Measurements from ENCODE around the gene SEC24B.
"Not testable (repeated sequence)": the region's sequence is repeated elsewhere in the genome, so short reads cannot be mapped to it uniquely, and the experiment has no call there.

SEC24B gene

GRCh38 chr4:109510687-109511086 is 77.1 kb downstream of the SEC24B start:
- DNase-seq (ENCODE audit: low spot score), result no peak

DNA sequence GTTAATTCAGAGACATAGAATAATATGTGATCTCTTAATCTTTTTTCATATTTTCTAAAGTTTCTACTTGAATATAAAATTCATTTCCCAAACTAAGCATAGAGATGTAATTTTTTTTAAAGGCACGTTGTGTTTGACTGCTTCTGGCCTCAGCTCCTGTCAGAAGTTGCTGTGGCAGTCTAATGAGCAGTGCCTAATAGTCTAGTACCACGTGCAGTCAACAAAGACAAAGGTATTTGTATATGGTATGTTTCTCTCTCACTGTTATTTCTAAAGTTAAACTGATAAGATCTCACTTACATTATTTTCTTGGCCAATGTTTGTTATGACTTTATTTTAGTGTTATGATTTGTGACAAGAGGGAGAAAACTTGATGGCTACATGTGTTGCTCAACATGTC is 77.8 kb downstream of the SEC24B start:
- no peak for DNase-seq (ENCODE audit: low spot score)

DNA sequence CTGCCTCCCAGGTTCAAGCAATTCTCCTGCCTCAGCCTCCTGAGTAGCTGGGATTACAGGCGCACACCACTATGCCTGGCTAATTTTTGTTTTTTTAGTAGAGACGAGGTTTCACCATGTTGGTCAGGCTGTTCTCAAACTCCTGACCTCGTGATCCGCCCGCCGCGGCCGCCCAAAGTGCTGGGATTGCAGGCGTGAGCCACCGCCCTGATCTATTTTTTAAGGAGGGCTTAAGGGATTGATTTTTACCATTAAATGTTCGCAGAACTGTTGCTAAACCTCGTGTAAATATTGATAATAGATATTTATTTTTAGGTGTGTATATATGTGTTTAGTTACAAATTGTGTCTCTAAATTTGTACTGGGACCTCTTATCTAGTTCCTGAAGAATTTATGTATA is 79.8 kb downstream of the SEC24B start:
- DNase-seq (ENCODE audit: low spot score), result not testable (repeated sequence)

- DNase-seq (ENCODE audit: low spot score), result no peak
Measured at GRCh38 chr4:109532182-109532581, 98.6 kb downstream of the SEC24B start.

GRCh38 chr4:109545401-109545800 is 111.8 kb downstream of the SEC24B start:
- no peak for DNase-seq (ENCODE audit: low spot score)

- DNase-seq (ENCODE audit: low spot score), result no peak
Measured at GRCh38 chr4:109547394-109547793, 113.8 kb downstream of the SEC24B start.

GRCh38 chr4:109548655-109549054 is 115.0 kb downstream of the SEC24B start:
- DNase-seq (ENCODE audit: low spot score), result no peak

- DNase-seq (ENCODE audit: low spot score), result no peak
Measured at GRCh38 chr4:109552237-109552636, 118.6 kb downstream of the SEC24B start.

DNA sequence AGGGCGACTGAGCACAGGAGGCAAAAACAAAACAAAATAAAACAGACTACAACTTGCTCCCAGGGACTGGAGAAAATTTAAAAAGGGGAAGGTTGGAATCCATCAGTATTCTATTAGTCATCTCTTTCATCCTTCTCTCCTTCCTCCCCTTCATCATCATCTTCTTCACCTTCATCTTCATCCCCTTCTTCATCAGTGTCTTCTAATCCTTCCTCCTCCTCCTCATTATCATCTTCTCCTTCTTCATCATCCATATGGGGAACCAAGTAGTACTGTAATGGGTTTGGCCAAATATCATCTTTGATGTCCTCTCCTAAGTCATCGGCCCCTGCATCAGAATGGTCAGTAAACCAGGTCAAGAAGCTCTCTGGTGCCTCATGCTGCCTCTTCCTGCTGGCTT is 119.5 kb downstream of the SEC24B start:
- no peak for DNase-seq (ENCODE audit: low spot score)

GRCh38 chr4:109554971-109555370 is 121.4 kb downstream of the SEC24B start:
- no peak for DNase-seq (ENCODE audit: low spot score)

- no peak for DNase-seq (ENCODE audit: low spot score)
Measured at GRCh38 chr4:109557433-109557832, 123.8 kb downstream of the SEC24B start.

GRCh38 chr4:109558095-109558494 is 124.5 kb downstream of the SEC24B start:
- not testable (repeated sequence) for DNase-seq (ENCODE audit: low spot score)

- peak; percentile 14 for DNase-seq (ENCODE audit: low spot score)
Measured at GRCh38 chr4:109559625-109559982, 126.0 kb downstream of the SEC24B start.

DNA sequence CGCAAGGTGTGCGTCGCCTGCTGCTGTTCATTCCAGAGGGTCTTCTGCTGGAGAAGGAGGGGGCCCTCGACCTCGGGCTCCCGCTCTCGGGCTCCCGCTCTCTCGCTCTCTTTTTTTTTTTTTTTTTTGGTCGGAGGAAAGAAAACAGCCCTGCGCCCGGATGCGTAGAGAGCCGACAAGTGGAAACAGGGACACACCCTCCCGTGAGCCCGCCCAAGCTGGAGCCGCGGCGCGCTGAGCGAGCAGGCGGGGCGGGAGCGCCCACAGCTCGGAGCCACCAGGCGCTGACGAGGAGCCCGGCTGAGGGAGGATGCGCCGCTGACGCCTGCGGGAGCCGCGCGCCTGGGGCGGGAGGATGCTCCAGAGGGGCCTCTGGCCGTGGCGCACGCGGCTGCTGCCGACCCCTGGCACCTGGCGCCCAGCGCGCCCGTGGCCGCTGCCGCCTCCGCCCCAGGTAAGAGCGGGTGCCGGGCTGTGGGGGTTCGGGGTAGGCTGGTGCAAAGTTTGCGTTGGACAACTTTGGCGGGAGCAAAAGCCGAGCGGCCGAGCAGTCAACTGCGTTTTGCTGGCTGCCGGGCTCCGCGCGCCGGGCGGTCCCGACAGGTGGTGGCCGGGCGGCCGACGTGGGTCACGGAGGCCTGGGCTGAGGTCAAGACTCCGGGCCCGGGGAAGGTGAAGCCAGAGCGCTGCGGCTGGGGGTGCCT is 126.5 kb downstream of the SEC24B start, which contains the start of gene MCUB:
TSS of gene MCUB (plus strand) at position 264 of the 704 bp plus-strand sequence. CDS start at position 356, 92 bp downstream.
- peak; percentile 89 for DNase-seq (ENCODE audit: low spot score)

GRCh38 chr4:109560687-109561461 is 127.3 kb downstream of the SEC24B start:
- peak; percentile 39 for DNase-seq (ENCODE audit: low spot score)

- DNase-seq (ENCODE audit: low spot score), result no peak
Measured at GRCh38 chr4:109562457-109563239, 129.0 kb downstream of the SEC24B start.

GRCh38 chr4:109571494-109571893 is 137.9 kb downstream of the SEC24B start:
- DNase-seq (ENCODE audit: low spot score), result no peak

DNA sequence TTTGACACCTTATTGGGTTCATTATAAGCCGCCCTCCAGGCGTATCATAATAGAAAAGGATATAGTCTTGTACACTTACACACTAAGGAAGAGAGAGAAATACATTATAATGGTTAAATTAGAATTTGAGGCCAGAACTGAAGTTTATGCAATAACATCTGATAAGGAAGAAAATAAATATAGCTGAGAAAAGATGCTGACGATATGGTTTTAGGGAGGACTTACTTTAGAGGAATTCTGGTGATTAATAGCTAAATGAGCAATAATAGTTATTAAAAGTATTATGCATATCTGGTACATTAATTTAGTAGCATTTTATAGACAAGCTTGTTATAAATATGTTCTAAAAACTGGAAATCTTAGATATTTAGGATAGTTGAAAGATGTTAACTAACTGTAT is 138.5 kb downstream of the SEC24B start:
- DNase-seq (ENCODE audit: low spot score), result no peak

GRCh38 chr4:109574443-109574850 is 140.8 kb downstream of the SEC24B start:
- peak; percentile 60 for DNase-seq (ENCODE audit: low spot score)

DNA sequence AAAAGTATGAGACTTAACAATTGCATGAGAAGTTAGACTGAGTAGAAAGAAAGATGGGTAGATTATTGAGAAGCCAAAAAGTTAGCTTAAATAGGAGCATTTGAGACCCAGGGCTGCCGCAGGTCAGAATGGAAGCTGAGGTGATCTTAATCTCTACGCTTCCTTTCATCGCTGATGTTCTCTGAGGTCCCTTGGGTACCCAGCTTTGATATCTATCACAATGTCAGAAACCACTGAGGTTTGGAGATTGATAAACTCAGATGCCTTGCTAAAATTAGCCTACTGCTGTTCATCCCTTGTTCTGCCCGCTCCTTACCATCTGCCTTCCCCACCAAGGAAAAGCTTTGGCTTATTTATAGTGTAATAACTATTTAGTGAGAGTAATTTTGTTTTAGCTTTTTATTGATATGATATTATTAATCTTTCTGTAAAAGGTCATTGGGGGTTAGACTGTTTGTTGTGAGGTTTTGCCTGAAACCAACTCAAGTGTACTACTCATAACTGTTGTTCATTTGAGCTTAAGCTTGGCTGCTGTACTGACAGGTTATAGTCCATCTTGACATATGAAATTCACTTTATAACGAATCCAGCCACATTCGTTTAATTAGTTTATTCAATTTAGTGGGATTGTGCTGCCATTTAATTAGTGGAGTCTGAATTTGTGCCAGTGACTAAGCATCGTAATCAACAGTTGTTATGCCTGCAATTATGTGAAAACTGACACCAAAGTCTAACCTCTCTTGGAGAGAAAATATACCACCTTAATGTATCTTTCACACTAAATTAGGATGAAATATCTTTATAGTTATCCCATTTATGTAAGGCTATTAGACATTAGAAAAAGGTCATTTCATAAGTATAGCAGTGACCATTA is 141.6 kb downstream of the SEC24B start:
- no peak for DNase-seq (ENCODE audit: low spot score)

DNA sequence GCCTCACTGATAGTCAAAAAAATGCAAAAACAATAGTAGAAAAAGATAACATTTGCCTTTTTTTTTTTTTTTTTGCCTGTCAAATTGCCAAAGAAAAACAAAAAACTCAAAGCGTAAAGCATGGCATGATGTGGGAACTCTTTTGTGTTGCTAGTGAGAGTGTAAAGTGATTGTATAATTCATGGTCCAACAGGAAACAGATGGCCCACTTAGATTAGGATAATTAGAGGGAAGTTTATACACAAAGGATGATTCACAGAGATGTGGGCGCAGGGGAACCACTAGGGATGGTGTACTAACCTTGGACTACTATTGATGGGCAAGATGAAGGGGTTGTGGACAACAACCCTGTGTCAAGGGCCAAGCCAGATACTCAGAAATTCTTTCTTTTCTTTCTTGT is 142.8 kb downstream of the SEC24B start:
- DNase-seq (ENCODE audit: low spot score), result no peak

- no peak for DNase-seq (ENCODE audit: low spot score)
Measured at GRCh38 chr4:109578846-109579245, 145.2 kb downstream of the SEC24B start.

Data from LoVo (cell line).